ENCODE data around the gene HOXD4. TPM values are rescaled to one million over a fixed set of nuclear protein-coding genes. Genes with fewer than 3 reads are reported as not detected.

Gene HOXD4
- total RNA-seq, 4 donors from 2014 or later = 2.2 to 2.6 TPM; not detected in 2

GRCh38 chr2:176122052-176122682 is 29.2 kb upstream of the HOXD4 start:
- intact Hi-C loops (cut with DNase I; ENCODE audit: low total_unique reads) = loop anchor here (5.0 to 10.0 kb wide), 2 partner anchors 515 to 1033 kb away; no protein-coding TSS in a partner anchor
- 4 to 5% methylated on average over 43 to 47 of the region's 47 CpGs for WGBS, 2 donors
- TF ChIP-seq CTCF (IDR thresholded peaks at IDR 0.05) (no peak), POLR2A (IDR thresholded peaks at IDR 0.05) (no peak)
- no peak for DNase-seq (ENCODE audit: low spot score in 2 of 2)
- H3K4me3 ChIP-seq (ENCODE audit: low read depth, poor library complexity, severe bottlenecking) = peak overlapping the region; percentile 38

GRCh38 chr2:176122683-176123410 is 28.5 kb upstream of the HOXD4 start, which contains the start of gene HOXD9:
Gene HOXD9, plus strand, starts transcription at chr2:176122719. Its CDS starts 50 bp downstream, at chr2:176122769.
- H3K4me3 ChIP-seq (ENCODE audit: low read depth, poor library complexity, severe bottlenecking) = peak within 1 kb of the TSS; percentile 38
- peak; percentile 60 to 96 for DNase-seq (ENCODE audit: low spot score in 2 of 2)
- 6% methylated on average over 13 to 30 of the region's 84 CpGs for WGBS, 2 donors
- no peak for TF ChIP-seq POLR2A (IDR thresholded peaks at IDR 0.05)
- no peak for TF ChIP-seq CTCF (IDR thresholded peaks at IDR 0.05)
- intact Hi-C loops (cut with DNase I; ENCODE audit: low total_unique reads) = loop anchor here (5.0 to 10.0 kb wide), 2 partner anchors 514 to 1032 kb away; no protein-coding TSS in a partner anchor

GRCh38 chr2:176123411-176124109 is 27.8 kb upstream of the HOXD4 start:
- TF ChIP-seq POLR2A (IDR thresholded peaks at IDR 0.05) = no peak
- TF ChIP-seq CTCF (IDR thresholded peaks at IDR 0.05) = no peak

GRCh38 chr2:176124110-176124946 is 27.0 kb upstream of the HOXD4 start:
- H3K4me3 ChIP-seq (ENCODE audit: low read depth, poor library complexity, severe bottlenecking) = no peak overlapping the region
- peak in 1 of 2 donors; percentile 84 for DNase-seq (ENCODE audit: low spot score in 2 of 2)
- WGBS, 2 donors = 41 to 59% methylated on average over 33 to 34 of the region's 34 CpGs
- intact Hi-C loops (cut with DNase I; ENCODE audit: low total_unique reads) = loop anchor here (5.0 to 10.0 kb wide), 2 partner anchors 513 to 1030 kb away; no protein-coding TSS in a partner anchor
- TF ChIP-seq CTCF (IDR thresholded peaks at IDR 0.05) (no peak), POLR2A (IDR thresholded peaks at IDR 0.05) (no peak)

More at GRCh38 chr2:176123411-176124109, 27.8 kb upstream of the HOXD4 start:
- intact Hi-C loops (cut with DNase I; ENCODE audit: low total_unique reads) = loop anchor here (5.0 to 10.0 kb wide), 2 partner anchors 514 to 1031 kb away; no protein-coding TSS in a partner anchor
- 18 to 22% methylated on average over 26 to 35 of the region's 40 CpGs for WGBS, 2 donors
- peak in 1 of 2 donors; percentile 87 for DNase-seq (ENCODE audit: low spot score in 2 of 2)
- peak overlapping the region; percentile 38 for H3K4me3 ChIP-seq (ENCODE audit: low read depth, poor library complexity, severe bottlenecking)

Data from lower leg skin (tissue), 4 donors.